Transverse colon (tissue), 4 donors: Measurements from ENCODE around the gene ADRB1. TPM values are rescaled to one million over a fixed set of nuclear protein-coding genes. Genes with fewer than 3 reads are reported as not detected.

Experiments
- DNase-seq: peaks from one replicate; pipeline ENCODE4 v3.0.0-alpha.2; 2019
- H3K27ac ChIP-seq, 4 donors: fragments of 200-600 bp; sonication (generic); 2 replicates each; pipeline ENCODE4 v1.5.1; 2016 to 2018; ENCODE audit warnings: inconsistent platforms in 4 of 4
- H3K27me3 ChIP-seq: fragments of 200-600 bp; sonication (generic); 2 replicates; pipeline ENCODE4 v1.5.1; 2017; ENCODE audit warnings: inconsistent platforms
- H3K36me3 ChIP-seq, 4 donors: fragments of 200-600 bp; sonication (generic); 2 replicates each; pipeline ENCODE4 v1.5.1; 2017 to 2019; ENCODE audit warnings: inconsistent platforms in 4 of 4
- H3K4me1 ChIP-seq, 4 donors: fragments of 200-600 bp; sonication (generic); 2 replicates each; pipeline ENCODE4 v1.5.1; 2017 to 2020; ENCODE audit warnings: inconsistent platforms in 4 of 4
- H3K4me3 ChIP-seq, 4 donors: fragments of 200-600 bp; sonication (generic); 1 replicate in 1 of 4; 2 replicates in 3 of 4; pipeline versions ENCODE4 v1.5.1 to v1.6.1; 2017 to 2019; ENCODE audit warnings: inconsistent platforms in 4 of 4
- H3K9me3 ChIP-seq, 2 donors: fragments of 200-600 bp; sonication (generic); 2 replicates each; pipeline ENCODE4 v1.5.1; 2017 to 2019; ENCODE audit warnings: inconsistent platforms in 2 of 2
- EP300 ChIP-seq: sonication (generic); formaldehyde crosslinking; IDR thresholded peaks from one replicate; pipeline ENCODE4 v1.6.1; 2017; ENCODE audit warnings: antibody characterized with exemption, low read depth
- POLR2A ChIP-seq: fragments of 450-650 bp; IDR thresholded peaks from one replicate; pipeline ENCODE4 v1.6.1; 2016; ENCODE audit warnings: antibody characterized with exemption, mild to moderate bottlenecking, moderate library complexity
- POLR2AphosphoS5 ChIP-seq, 3 donors: sonication (generic); formaldehyde crosslinking; IDR thresholded peaks; one replicate each; pipeline ENCODE4 v1.6.1; 2016; ENCODE audit warnings: antibody characterized with exemption in 3 of 3
- WGBS, 2 donors: methylation state at CpG; one replicate each; pipeline ENCODE4 v1.1.5; 2018; ENCODE audit warnings: low coverage in 1 of 2; 5-methylcytosine and 5-hydroxymethylcytosine counted together
- in situ Hi-C, 4 donors: fragments of 200-750 bp; cut with MboI; loops; one replicate each; pipeline versions ENCODE4 v1.15.0 to v1.15.1; 2017; ENCODE audit warnings: low sequenced_read_pairs in 3 of 4, low pct_ligation_motif_present in 1 of 4, low pct_unique_long_range_greater_than_20kb in 1 of 4
- intact Hi-C: fragments of 100-400 bp; cut with DNase I; formaldehyde crosslinking; loops from one replicate; pipeline ENCODE4 v1.15.1; 2023; ENCODE audit warnings: low total_unique reads
- total RNA-seq, 4 donors: library from RNA; depleted of rRNA; stranded (reverse); fragments of >200 nt; gene quantifications; one replicate each; pipeline ENCODE4 v1.1.0, GENCODE V29; 2016
- TF ChIP-seq, protein P1 (sequence below), 5 experiments: fragments of 200-600 bp in 3 of 5; fragments of 450-650 bp in 2 of 5; sonication (generic) in 3 of 5; IDR thresholded peaks; 1 replicate in 2 of 5; 2 replicates in 3 of 5; pipeline ENCODE4 v1.5.1; 2016 to 2017; ENCODE audit warnings: antibody characterized with exemption in 5 of 5, inconsistent platforms in 3 of 5, mild to moderate bottlenecking in 2 of 5, moderate library complexity in 1 of 5

The ADRB1 gene
- total RNA-seq, 4 donors from 2014 or later, result 1.2 to 1.9 (median 1.4) TPM; not detected in 1

DNA sequence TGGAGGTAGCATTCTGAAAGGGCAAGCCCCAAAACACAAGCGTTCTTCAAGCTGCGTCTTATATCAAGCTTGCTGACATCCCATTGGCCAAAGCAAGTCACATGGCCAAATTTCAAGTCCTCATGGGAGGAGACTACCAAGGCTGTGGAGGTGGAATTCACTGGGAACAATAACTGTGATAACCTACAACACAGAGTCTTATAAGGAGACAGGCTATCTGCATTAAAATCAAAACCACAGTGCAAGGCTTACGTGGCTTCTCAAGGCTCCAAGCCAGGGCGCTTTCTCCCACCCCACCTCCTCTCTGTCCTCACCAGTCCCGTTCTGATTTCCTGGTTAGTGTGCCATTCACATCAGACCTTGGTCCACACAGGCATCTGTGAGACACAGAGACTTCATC, 39.4 kb downstream of the ADRB1 start:
- Histone ChIP-seq H3K4me3 (no peak overlapping the region), H3K9me3 (no peaks in the 10 kb centered on the region), H3K4me1 (no peaks in the 10 kb centered on the region), H3K36me3 (no peaks in the 10 kb centered on the region), H3K27ac (no peak overlapping the region), H3K27me3 (no peaks in the 10 kb centered on the region)
- DNase-seq, result no peak
- in situ Hi-C loops, result no loop called here
- intact Hi-C loops, result no loop called here
- no peak for TF ChIP-seq POLR2A
- no peak for TF ChIP-seq EP300
- no peak for TF ChIP-seq POLR2AphosphoS5 (IDR thresholded peaks at IDR 0.05)
- TF ChIP-seq, protein P1, sequence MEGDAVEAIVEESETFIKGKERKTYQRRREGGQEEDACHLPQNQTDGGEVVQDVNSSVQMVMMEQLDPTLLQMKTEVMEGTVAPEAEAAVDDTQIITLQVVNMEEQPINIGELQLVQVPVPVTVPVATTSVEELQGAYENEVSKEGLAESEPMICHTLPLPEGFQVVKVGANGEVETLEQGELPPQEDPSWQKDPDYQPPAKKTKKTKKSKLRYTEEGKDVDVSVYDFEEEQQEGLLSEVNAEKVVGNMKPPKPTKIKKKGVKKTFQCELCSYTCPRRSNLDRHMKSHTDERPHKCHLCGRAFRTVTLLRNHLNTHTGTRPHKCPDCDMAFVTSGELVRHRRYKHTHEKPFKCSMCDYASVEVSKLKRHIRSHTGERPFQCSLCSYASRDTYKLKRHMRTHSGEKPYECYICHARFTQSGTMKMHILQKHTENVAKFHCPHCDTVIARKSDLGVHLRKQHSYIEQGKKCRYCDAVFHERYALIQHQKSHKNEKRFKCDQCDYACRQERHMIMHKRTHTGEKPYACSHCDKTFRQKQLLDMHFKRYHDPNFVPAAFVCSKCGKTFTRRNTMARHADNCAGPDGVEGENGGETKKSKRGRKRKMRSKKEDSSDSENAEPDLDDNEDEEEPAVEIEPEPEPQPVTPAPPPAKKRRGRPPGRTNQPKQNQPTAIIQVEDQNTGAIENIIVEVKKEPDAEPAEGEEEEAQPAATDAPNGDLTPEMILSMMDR (IDR thresholded peaks at IDR 0.05), result no peak
- 65 to 80% methylated on average over 3 to 5 of the region's 5 CpGs for WGBS, 2 donors

DNA sequence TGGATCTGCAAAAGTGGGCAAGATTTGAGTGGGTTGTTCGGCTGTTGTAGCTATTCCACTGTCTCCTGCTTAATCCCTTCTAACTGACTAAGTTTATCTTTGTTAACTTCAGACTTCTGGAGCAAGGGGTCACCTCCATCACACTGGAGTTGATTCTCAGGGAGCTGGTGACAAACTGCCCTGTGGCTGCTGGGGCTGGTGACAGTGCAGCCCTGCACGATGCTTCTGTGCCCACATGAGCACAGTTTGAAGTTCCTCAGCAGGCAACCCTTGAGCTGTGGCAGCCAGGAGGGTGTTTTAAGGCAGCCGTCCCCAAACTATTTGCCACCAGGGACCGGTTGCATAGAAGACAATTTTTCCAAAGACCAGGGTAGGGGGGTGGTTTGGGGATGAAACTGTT, 40.5 kb downstream of the ADRB1 start:
- H3K27ac ChIP-seq, result no peak overlapping the region
- H3K27me3 ChIP-seq, result no peaks in the 10 kb centered on the region
- WGBS, 2 donors, result 83 to 97% methylated on average over 1 to 4 of the region's 4 CpGs
- TF ChIP-seq EP300 (no peak), POLR2AphosphoS5 (IDR thresholded peaks at IDR 0.05) (no peak), POLR2A (no peak)
- TF ChIP-seq, protein P1 (IDR thresholded peaks at IDR 0.05), result no peak
- intact Hi-C loops (no loop called here), in situ Hi-C loops (no loop called here)
- no peak overlapping the region for H3K4me3 ChIP-seq
- no peaks in the 10 kb centered on the region for H3K4me1 ChIP-seq
- no peaks in the 10 kb centered on the region for H3K36me3 ChIP-seq
- DNase-seq, result no peak
- no peaks in the 10 kb centered on the region for H3K9me3 ChIP-seq

DNA sequence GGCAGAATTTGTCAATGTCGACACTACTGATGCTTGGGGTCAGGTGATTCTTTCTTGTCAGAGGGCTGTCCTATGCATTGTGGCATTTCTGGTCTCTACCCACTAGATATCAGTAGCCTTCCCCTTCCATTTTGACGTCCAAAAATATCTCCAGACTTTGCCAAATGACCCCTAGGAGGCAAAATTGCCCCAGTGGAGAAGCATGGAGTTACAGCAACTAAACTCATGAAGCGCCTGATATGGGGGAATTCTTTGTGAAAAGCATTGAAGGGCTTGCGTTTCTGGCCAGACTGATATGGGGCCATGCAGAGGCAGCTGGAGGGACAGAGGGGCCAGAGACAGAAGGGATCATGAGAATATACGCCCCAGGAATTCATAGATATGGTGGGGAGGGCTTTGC, 43.6 kb downstream of the ADRB1 start:
- WGBS, 2 donors, result 86 to 94% methylated on average over 2 to 5 of the region's 5 CpGs
- H3K36me3 ChIP-seq, result no peaks in the 10 kb centered on the region
- H3K4me1 ChIP-seq, result no peaks in the 10 kb centered on the region
- in situ Hi-C loops, result no loop called here
- intact Hi-C loops, result no loop called here
- DNase-seq, result no peak
- no peaks in the 10 kb centered on the region for H3K27me3 ChIP-seq
- no peak overlapping the region for H3K4me3 ChIP-seq
- TF ChIP-seq POLR2AphosphoS5 (IDR thresholded peaks at IDR 0.05) (no peak), POLR2A (no peak), EP300 (no peak)
- TF ChIP-seq, protein P1 (IDR thresholded peaks at IDR 0.05), result no peak
- H3K9me3 ChIP-seq, result no peaks in the 10 kb centered on the region
- no peak overlapping the region for H3K27ac ChIP-seq

DNA sequence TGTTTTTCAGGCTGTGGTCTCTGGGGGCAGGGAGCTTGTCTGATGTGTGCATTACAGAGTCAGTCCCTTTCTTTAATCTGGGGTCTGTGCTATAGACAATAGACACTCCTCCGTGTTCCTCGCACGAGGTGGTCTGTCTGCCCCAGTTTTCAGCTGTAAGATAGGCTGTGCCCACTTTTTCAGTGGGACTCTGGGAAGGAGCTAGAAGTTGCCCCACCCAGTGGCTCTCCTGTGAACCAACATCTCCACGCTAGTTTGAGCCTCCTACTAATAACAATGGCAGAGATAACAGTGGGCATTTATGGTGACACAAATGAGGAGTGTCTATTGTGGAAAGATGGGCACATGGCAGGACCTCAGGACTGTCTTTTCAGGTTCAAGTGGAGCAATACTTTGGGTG, 44.0 kb downstream of the ADRB1 start:
- no peaks in the 10 kb centered on the region for H3K4me1 ChIP-seq
- TF ChIP-seq EP300 (no peak), POLR2A (no peak), POLR2AphosphoS5 (IDR thresholded peaks at IDR 0.05) (no peak)
- TF ChIP-seq, protein P1 (IDR thresholded peaks at IDR 0.05), result no peak
- no peak overlapping the region for H3K4me3 ChIP-seq
- DNase-seq, result no peak
- in situ Hi-C loops, result no loop called here
- H3K36me3 ChIP-seq, result no peaks in the 10 kb centered on the region
- H3K27me3 ChIP-seq, result no peaks in the 10 kb centered on the region
- WGBS, 2 donors, result 85 to 100% methylated on average over 2 to 4 of the region's 4 CpGs
- H3K27ac ChIP-seq, result no peak overlapping the region
- intact Hi-C loops, result no loop called here
- H3K9me3 ChIP-seq, result no peaks in the 10 kb centered on the region
